IPS-20b (cell line): ENCODE results near the gene ARID5B.
"Not testable (repeated sequence)": the region's sequence is repeated elsewhere in the genome, so short reads cannot be mapped to it uniquely, and the experiment has no call there.

Experiments used
- H3K27ac ChIP-seq: one replicate; pipeline ENCODE4 v1.5.1; 2013; ENCODE audit warnings: low read length
- H3K27me3 ChIP-seq: 2 replicates; pipeline ENCODE4 v1.6.1; 2013; ENCODE audit warnings: mild to moderate bottlenecking, low read length, inconsistent platforms; ENCODE audit not compliant: insufficient read depth
- H3K36me3 ChIP-seq: 2 replicates; pipeline ENCODE4 v1.6.1; 2013; ENCODE audit warnings: low read depth, mild to moderate bottlenecking, inconsistent platforms, low read length, moderate library complexity; ENCODE audit not compliant: insufficient read depth
- H3K4me1 ChIP-seq: 2 replicates; pipeline ENCODE4 v1.6.1; 2013; ENCODE audit warnings: mild to moderate bottlenecking, control low read depth, inconsistent platforms, low read length, moderate library complexity; ENCODE audit not compliant: insufficient read depth
- H3K4me3 ChIP-seq: 2 replicates; pipeline ENCODE4 v1.5.1; 2013; ENCODE audit warnings: mild to moderate bottlenecking, low read length, inconsistent platforms
- H3K9ac ChIP-seq: 2 replicates; pipeline ENCODE4 v1.6.1; 2013; ENCODE audit warnings: low read depth, mild to moderate bottlenecking, inconsistent platforms, low read length, moderate library complexity
- H3K9me3 ChIP-seq: 2 replicates; pipeline ENCODE4 v1.6.1; 2013; ENCODE audit warnings: mild to moderate bottlenecking, low read depth, low read length, inconsistent platforms; ENCODE audit not compliant: insufficient read depth

ARID5B gene

GRCh38 chr10:61900829-61901792 lies at the start of gene ARID5B:
Gene ARID5B, plus strand, starts transcription at chr10:61901699. Its CDS starts 11 bp downstream, at chr10:61901710.
- Histone ChIP-seq H3K27me3 (peaks cover 69% of the 10 kb centered on the region), H3K27ac (peak within 1 kb of the TSS; percentile 93), H3K4me1 (peaks cover 31% of the 10 kb centered on the region; the same call in 1 of the 2 replicates), H3K4me3 (peak within 1 kb of the TSS; percentile 88), H3K9me3 (no peaks in the 10 kb centered on the region), H3K36me3 (no peaks in the 10 kb centered on the region), H3K9ac (peak within 1 kb of the TSS; percentile 97)

- Histone ChIP-seq H3K4me3 (no peak overlapping the region), H3K36me3 (no peaks in the 10 kb centered on the region), H3K9me3 (no peaks in the 10 kb centered on the region), H3K9ac (no peak overlapping the region), H3K27ac (no peak overlapping the region), H3K27me3 (peaks cover 15% of the 10 kb centered on the region; the same call in 1 of the 2 replicates), H3K4me1 (no peaks in the 10 kb centered on the region)
These were observed 49.2 kb upstream of the ARID5B start for GRCh38 chr10:61852261-61852660.

GRCh38 chr10:61855771-61856170 lies 45.7 kb upstream of the ARID5B start:
- Histone ChIP-seq H3K27ac (no peak overlapping the region), H3K4me1 (no peaks in the 10 kb centered on the region), H3K9me3 (no peaks in the 10 kb centered on the region), H3K4me3 (no peak overlapping the region), H3K27me3 (no peaks in the 10 kb centered on the region), H3K36me3 (no peaks in the 10 kb centered on the region), H3K9ac (no peak overlapping the region)

- Histone ChIP-seq H3K9me3 (no peaks in the 10 kb centered on the region), H3K9ac (no peak overlapping the region), H3K27ac (no peak overlapping the region), H3K27me3 (no peaks in the 10 kb centered on the region), H3K4me3 (no peak overlapping the region), H3K4me1 (no peaks in the 10 kb centered on the region), H3K36me3 (no peaks in the 10 kb centered on the region)
These were observed 43.8 kb upstream of the ARID5B start for GRCh38 chr10:61857746-61858145.

GRCh38 chr10:61859786-61860185 lies 41.7 kb upstream of the ARID5B start:
- Histone ChIP-seq H3K36me3 (no peaks in the 10 kb centered on the region), H3K27ac (no peak overlapping the region), H3K9ac (no peak overlapping the region), H3K4me1 (no peaks in the 10 kb centered on the region), H3K27me3 (no peaks in the 10 kb centered on the region), H3K4me3 (no peak overlapping the region), H3K9me3 (no peaks in the 10 kb centered on the region)

- Histone ChIP-seq H3K9ac (no peak overlapping the region), H3K27me3 (no peaks in the 10 kb centered on the region), H3K9me3 (no peaks in the 10 kb centered on the region), H3K4me1 (no peaks in the 10 kb centered on the region), H3K36me3 (no peaks in the 10 kb centered on the region), H3K27ac (no peak overlapping the region), H3K4me3 (no peak overlapping the region)
These were observed 40.3 kb upstream of the ARID5B start for GRCh38 chr10:61860964-61861758.

GRCh38 chr10:61863981-61864380 lies 37.5 kb upstream of the ARID5B start:
- H3K9ac ChIP-seq: no peak overlapping the region
- no peaks in the 10 kb centered on the region for H3K4me1 ChIP-seq
- H3K36me3 ChIP-seq: no peaks in the 10 kb centered on the region
- H3K9me3 ChIP-seq: no peaks in the 10 kb centered on the region
- H3K27ac ChIP-seq: no peak overlapping the region
- no peaks in the 10 kb centered on the region for H3K27me3 ChIP-seq
- no peak overlapping the region for H3K4me3 ChIP-seq

GRCh38 chr10:61866700-61867368 lies 34.7 kb upstream of the ARID5B start:
- H3K36me3 ChIP-seq: no peaks in the 10 kb centered on the region
- no peaks in the 10 kb centered on the region for H3K9me3 ChIP-seq
- H3K27ac ChIP-seq: no peak overlapping the region
- no peaks in the 10 kb centered on the region for H3K4me1 ChIP-seq
- no peak overlapping the region for H3K9ac ChIP-seq
- H3K27me3 ChIP-seq: no peaks in the 10 kb centered on the region
- H3K4me3 ChIP-seq: no peak overlapping the region

- H3K36me3 ChIP-seq, H3K4me1 ChIP-seq, H3K27me3 ChIP-seq, H3K4me3 ChIP-seq, H3K27ac ChIP-seq, H3K9ac ChIP-seq, H3K9me3 ChIP-seq: not testable (repeated sequence)
These were observed 34.1 kb upstream of the ARID5B start for GRCh38 chr10:61867374-61867773.

GRCh38 chr10:61867817-61868216 lies 33.7 kb upstream of the ARID5B start:
- not testable (repeated sequence) for H3K9ac ChIP-seq, H3K9me3 ChIP-seq, H3K4me3 ChIP-seq, H3K4me1 ChIP-seq, H3K27me3 ChIP-seq, H3K36me3 ChIP-seq, H3K27ac ChIP-seq

GRCh38 chr10:61869041-61869675 lies 32.3 kb upstream of the ARID5B start:
- Histone ChIP-seq H3K4me1 (no peaks in the 10 kb centered on the region), H3K27ac (no peak overlapping the region), H3K9me3 (no peaks in the 10 kb centered on the region), H3K27me3 (no peaks in the 10 kb centered on the region), H3K4me3 (no peak overlapping the region), H3K36me3 (no peaks in the 10 kb centered on the region), H3K9ac (no peak overlapping the region)
